Stimulated activated CD4-positive, alpha-beta T cell treated with anti-CD3 and anti-CD28 coated beads, Interleukin-1b, Interleukin-23, amount 100 ng/mL, for 48 hours (primary cell): Measurements from ENCODE around the gene TUBB4B.

Experiments
- DNase-seq: peaks from one replicate; pipeline ENCODE4 v3.0.0-alpha.2; 2020

TUBB4B gene

GRCh38 chr9:137213160-137214060 is 27.7 kb upstream of the TUBB4B start:
- no peak for DNase-seq

GRCh38 chr9:137214620-137215019 is 26.5 kb upstream of the TUBB4B start:
- DNase-seq: no peak

GRCh38 chr9:137215196-137215986 is 25.7 kb upstream of the TUBB4B start:
- no peak for DNase-seq

- no peak for DNase-seq
These were observed 24.7 kb upstream of the TUBB4B start for GRCh38 chr9:137216188-137216965.

GRCh38 chr9:137217276-137218211 is 23.5 kb upstream of the TUBB4B start:
- DNase-seq: no peak

- no peak for DNase-seq
These were observed 22.8 kb upstream of the TUBB4B start for GRCh38 chr9:137218212-137218753.

GRCh38 chr9:137218754-137219271 is 22.3 kb upstream of the TUBB4B start:
- DNase-seq: no peak

- no peak for DNase-seq
These were observed 21.2 kb upstream of the TUBB4B start for GRCh38 chr9:137219757-137220316.

- DNase-seq: no peak
These were observed 20.6 kb upstream of the TUBB4B start for GRCh38 chr9:137220317-137221094.

GRCh38 chr9:137221095-137221505 is 20.0 kb upstream of the TUBB4B start:
- no peak for DNase-seq

- DNase-seq: no peak
These were observed 19.5 kb upstream of the TUBB4B start for GRCh38 chr9:137221506-137222111.

GRCh38 chr9:137222190-137223077 is 18.7 kb upstream of the TUBB4B start, which contains the start of gene RNF208:
Gene RNF208 (minus strand): TSS chr9:137222240. CDS start chr9:137221212, 1,028 bp downstream.
- no peak for DNase-seq

- DNase-seq: peak; percentile 99
These were observed 17.8 kb upstream of the TUBB4B start for GRCh38 chr9:137223078-137223970.

GRCh38 chr9:137224830-137225694 is 16.0 kb upstream of the TUBB4B start, which contains the start of gene CYSRT1:
Gene CYSRT1 (plus strand): TSS chr9:137225174. CDS start chr9:137225622, 448 bp downstream.
- DNase-seq: peak; percentile 33

GRCh38 chr9:137225699-137226331 is 15.3 kb upstream of the TUBB4B start:
- no peak for DNase-seq
